Ishikawa (cell line): ENCODE data around the gene NDUFB10.

Experiments
- CEBPB ChIP-seq: IDR thresholded peaks from 2 replicates; pipeline ENCODE4 v1.6.1; 2012
- FOXM1 ChIP-seq: IDR thresholded peaks from 2 replicates; pipeline ENCODE4 v1.6.1; 2012; ENCODE audit warnings: low read depth, borderline replicate concordance

GRCh38 chr16:1938910-1939309 lies 20.4 kb upstream of the NDUFB10 start:
- no peak for TF ChIP-seq CEBPB
- no peak for TF ChIP-seq FOXM1
